Measurements from ENCODE around the gene BRS3. TPM values are rescaled to one million over a fixed set of nuclear protein-coding genes. Genes with fewer than 3 reads are reported as not detected.
"Not testable (repeated sequence)": the region's sequence is repeated elsewhere in the genome, so short reads cannot be mapped to it uniquely, and the experiment has no call there.

The BRS3 gene
- polyA plus RNA-seq (ENCODE audit: low read depth in 6 of 6) = not detected

DNA sequence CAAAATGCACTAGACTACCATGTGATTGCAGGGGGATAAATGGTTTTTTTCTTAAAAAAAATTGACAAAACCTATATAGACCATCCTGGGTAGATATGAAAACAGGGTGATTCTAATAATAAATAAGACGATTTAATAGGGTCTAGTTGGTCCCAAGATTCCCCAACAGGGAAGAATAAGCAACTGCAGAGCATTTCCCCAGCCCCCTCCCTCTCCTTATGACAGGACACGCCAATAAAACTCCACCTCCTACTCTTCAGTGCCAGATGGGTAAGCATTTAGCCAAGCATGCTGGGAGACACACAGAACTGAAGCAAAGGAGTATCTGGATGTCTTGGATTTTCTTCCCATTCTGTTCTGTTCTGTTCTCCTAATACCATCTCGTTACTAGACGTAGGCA is at the start of gene BRS3:
BRS3 (plus strand) TSS at position 301 of the 400 bp plus-strand sequence. CDS start 168 bp downstream, outside the sequence.
- DNase-seq (no peak), ATAC-seq (ENCODE audit: low read depth in 2 of 2) (no peak)
- Mint-ChIP-seq H3K27ac (no peak within 1 kb of the TSS), H3K4me3 (no peak within 1 kb of the TSS), H3K4me1 (no peaks in the 10 kb centered on the region), H3K9me3 (no peaks in the 10 kb centered on the region), H3K27me3 (peaks cover 19 to 58% (median 21%) of the 10 kb centered on the region in 3 donors), H3K36me3 (no peaks in the 10 kb centered on the region)

DNA sequence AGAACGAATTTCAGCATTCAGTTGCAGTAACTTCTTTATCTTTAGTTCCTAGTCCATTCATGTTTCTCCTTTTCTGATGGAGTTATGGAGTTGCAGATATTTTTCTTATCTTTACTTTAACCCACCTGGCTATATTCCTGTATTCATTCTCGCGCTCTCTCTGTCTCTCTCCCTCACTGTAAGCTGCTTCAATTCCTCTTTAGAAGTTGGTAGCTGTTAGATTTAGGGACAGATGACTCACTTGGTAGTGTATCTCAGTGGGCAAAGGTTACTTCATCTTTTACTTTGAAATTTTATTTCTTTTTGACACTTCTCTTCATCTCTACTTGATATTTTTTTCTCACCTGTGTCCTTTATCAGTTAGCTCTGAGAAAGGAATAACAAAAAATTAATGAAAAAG is 49.6 kb upstream of the BRS3 start:
- ATAC-seq (ENCODE audit: low read depth in 2 of 2) (no peak), DNase-seq (no peak)
- H3K36me3 Mint-ChIP-seq = no peaks in the 10 kb centered on the region
- no peaks in the 10 kb centered on the region for H3K4me1 Mint-ChIP-seq
- H3K4me3 Mint-ChIP-seq = no peak overlapping the region
- peaks cover 0 to 9% (median 0%) of the 10 kb centered on the region in 3 donors for H3K27me3 Mint-ChIP-seq
- H3K27ac Mint-ChIP-seq = no peak overlapping the region
- H3K9me3 Mint-ChIP-seq = peaks cover 0 to 3% (median 0%) of the 10 kb centered on the region in 7 donors

DNA sequence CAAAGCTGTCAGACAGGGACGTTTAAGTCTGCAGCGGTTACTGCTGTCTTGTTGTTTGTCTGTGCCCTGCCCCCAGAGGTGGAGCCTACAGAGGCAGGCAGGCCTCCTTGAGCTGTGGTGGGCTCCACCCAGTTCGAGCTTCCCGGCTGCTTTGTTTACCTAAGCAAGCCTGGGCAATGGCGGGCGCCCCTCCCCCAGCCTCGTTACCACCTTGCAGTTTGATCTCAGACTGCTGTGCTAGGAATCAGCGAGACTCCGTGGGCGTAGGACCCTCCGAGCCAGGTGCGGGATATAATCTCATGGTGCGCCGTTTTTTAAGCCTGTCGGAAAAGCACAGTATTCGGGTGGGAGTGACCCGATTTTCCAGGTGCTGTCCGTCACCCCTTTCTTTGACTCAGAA is 42.1 kb upstream of the BRS3 start:
- H3K27ac Mint-ChIP-seq; H3K4me1 Mint-ChIP-seq; H3K4me3 Mint-ChIP-seq; DNase-seq; H3K27me3 Mint-ChIP-seq; H3K36me3 Mint-ChIP-seq; H3K9me3 Mint-ChIP-seq; ATAC-seq (ENCODE audit: low read depth in 2 of 2): not testable (repeated sequence)

DNA sequence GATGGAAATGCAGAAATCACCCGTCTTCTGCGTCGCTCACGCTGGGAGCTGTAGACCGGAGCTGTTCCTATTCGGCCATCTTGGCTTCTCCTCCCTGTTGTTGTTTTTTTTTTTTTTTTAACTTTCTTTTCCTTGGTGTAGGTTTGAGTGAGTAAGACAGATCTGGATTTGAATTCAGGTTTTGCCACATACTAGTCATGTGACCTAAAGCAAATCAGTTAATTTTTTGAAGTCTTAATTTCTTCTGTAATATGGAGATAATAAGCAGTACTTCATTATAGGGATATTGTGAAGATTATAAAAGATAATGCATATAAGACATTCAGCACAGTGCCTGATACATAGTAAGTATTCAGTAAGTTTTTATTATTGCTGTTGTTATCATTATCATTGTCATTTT is 41.5 kb upstream of the BRS3 start:
- Mint-ChIP-seq H3K27ac (peak overlapping the region in 1 of 6 donors; percentile 49), H3K4me1 (no peaks in the 10 kb centered on the region), H3K27me3 (peaks cover 0 to 7% (median 0%) of the 10 kb centered on the region in 3 donors), H3K4me3 (no peak overlapping the region), H3K36me3 (no peaks in the 10 kb centered on the region), H3K9me3 (peaks cover 0 to 2% (median 0%) of the 10 kb centered on the region in 7 donors)
- DNase-seq (no peak), ATAC-seq (ENCODE audit: low read depth in 2 of 2) (no peak)

DNA sequence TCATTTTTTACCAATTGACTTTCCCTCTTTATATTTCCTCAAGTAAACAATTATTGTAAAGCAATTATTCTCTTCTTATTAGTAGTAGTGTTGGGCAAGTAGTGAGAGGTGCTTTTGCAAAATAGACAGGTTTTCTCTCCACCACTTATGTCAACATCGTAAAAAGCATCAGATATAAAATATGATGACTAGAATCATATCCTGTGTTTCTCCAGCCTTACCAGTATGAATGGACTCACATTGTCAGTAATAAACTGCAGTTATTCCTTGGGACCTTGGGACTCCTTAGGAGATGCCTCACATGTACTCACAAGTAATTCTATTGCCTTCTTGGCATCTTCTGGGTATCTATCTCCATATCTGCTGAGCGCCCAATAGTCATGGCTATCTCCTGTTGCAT is 40.4 kb upstream of the BRS3 start:
- peaks cover 0 to 2% (median 0%) of the 10 kb centered on the region in 7 donors for H3K9me3 Mint-ChIP-seq
- H3K4me1 Mint-ChIP-seq = no peaks in the 10 kb centered on the region
- DNase-seq (no peak), ATAC-seq (ENCODE audit: low read depth in 2 of 2) (no peak)
- H3K36me3 Mint-ChIP-seq = no peaks in the 10 kb centered on the region
- H3K27me3 Mint-ChIP-seq = peaks cover 0 to 7% (median 0%) of the 10 kb centered on the region in 3 donors
- H3K4me3 Mint-ChIP-seq = no peak overlapping the region
- no peak overlapping the region for H3K27ac Mint-ChIP-seq

DNA sequence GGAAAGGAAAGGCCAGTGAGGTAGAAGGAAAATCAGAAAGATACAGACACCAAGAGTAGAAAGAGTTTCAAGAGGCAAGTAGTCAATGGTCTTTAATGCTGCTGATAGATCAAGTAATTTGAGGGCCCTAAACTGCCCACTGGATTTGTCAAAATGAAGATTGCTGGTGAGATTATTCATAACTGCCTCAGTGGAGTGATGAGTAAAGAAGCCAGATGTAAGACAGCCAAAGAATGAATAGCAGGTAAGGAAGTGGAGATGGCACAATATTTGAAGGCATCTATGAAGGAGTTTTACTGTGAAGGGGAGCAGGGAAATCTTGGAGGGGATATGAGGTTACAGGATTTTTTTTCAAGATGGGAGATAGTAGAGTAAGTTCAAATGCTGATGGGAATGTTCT is 39.8 kb upstream of the BRS3 start:
- H3K4me3 Mint-ChIP-seq = no peak overlapping the region
- no peak overlapping the region for H3K27ac Mint-ChIP-seq
- peaks cover 0 to 2% (median 0%) of the 10 kb centered on the region in 7 donors for H3K9me3 Mint-ChIP-seq
- ATAC-seq (ENCODE audit: low read depth in 2 of 2) (no peak), DNase-seq (no peak)
- H3K36me3 Mint-ChIP-seq = no peaks in the 10 kb centered on the region
- no peaks in the 10 kb centered on the region for H3K4me1 Mint-ChIP-seq
- peaks cover 0 to 7% (median 0%) of the 10 kb centered on the region in 3 donors for H3K27me3 Mint-ChIP-seq

DNA sequence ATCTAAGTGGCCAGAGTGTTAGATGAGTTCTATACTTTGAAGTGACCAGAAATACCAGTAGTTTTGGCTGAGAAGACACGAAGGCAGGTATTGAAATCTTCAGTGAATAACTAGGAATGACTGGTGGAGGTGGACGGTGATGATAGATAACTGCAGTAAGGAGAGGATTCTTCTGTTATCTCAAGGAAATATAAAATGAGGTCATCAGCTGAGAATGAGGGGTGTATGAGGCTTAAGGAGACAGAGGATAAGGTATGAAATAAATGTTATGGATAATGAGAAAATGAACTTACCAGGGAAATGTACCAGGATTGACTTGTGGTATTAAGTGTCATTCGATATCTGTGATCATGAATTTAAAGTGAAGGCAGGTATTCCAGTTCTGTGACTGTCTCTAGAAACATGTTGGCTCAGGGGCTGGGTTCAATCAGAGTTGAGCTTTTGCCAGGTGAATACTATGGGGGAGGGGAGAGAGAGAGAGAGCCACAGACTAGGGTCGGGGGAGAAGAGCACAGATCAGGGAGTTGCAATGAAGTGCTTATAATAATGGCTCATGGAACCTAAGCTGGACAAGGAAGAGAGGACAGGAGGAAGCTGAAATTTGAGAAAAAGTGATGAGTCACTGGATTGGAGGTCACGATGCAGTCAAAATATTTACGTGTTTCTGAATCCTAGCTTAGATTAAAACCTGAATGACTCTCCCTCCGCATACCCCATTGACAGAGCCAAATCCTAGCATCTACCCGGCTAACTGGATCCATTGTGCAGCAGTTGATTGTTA is 37.5 kb upstream of the BRS3 start:
- H3K27ac Mint-ChIP-seq = no peak overlapping the region
- no peak for DNase-seq
- peaks cover 0 to 7% (median 0%) of the 10 kb centered on the region in 3 donors for H3K27me3 Mint-ChIP-seq
- H3K4me1 Mint-ChIP-seq = no peaks in the 10 kb centered on the region
- peaks cover 0 to 2% (median 0%) of the 10 kb centered on the region in 7 donors for H3K9me3 Mint-ChIP-seq
- H3K4me3 Mint-ChIP-seq = no peak overlapping the region
- no peak for ATAC-seq (ENCODE audit: low read depth in 2 of 2)
- H3K36me3 Mint-ChIP-seq = no peaks in the 10 kb centered on the region

DNA sequence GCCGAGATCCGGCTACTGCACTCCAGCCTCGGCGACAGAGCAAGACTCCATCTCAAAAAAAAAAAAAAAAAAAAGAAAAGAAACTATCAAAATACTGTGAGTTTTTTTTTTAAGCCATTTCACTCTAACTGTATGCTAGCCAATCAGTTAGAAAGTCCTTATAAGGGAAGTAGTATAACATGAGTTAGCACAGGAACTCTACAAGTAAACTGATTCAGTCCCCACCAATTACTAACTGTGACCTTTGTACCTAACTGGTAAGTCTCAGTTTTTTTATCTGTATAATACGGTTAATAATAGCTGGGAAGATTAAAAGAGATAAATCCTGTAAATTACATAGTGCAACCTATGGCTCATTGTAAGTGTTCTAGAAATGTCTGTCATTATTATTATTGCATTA is 35.1 kb upstream of the BRS3 start:
- ATAC-seq (ENCODE audit: low read depth in 2 of 2) (no peak), DNase-seq (no peak)
- no peaks in the 10 kb centered on the region for H3K9me3 Mint-ChIP-seq
- H3K4me3 Mint-ChIP-seq = no peak overlapping the region
- no peaks in the 10 kb centered on the region for H3K36me3 Mint-ChIP-seq
- no peak overlapping the region for H3K27ac Mint-ChIP-seq
- H3K27me3 Mint-ChIP-seq = no peaks in the 10 kb centered on the region
- no peaks in the 10 kb centered on the region for H3K4me1 Mint-ChIP-seq

DNA sequence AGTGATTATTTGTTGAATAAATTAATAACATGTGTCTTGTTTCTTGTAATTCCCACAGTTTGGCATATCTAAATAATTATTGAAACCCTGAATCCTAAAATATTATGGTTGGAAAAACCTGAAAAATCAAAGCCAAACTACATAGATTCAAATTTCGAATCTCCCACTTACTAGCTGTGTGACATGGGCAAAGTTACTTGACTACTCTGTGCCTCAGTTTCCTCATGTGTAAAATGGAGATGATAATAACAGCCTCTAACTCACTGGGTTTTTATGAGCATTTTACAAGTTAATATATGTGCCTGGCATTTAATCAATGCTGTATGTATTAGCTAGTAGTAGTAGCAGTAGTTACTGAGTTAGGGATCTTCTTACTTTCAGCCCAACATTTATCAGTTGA is 34.6 kb upstream of the BRS3 start:
- ATAC-seq (ENCODE audit: low read depth in 2 of 2) = no peak

DNA sequence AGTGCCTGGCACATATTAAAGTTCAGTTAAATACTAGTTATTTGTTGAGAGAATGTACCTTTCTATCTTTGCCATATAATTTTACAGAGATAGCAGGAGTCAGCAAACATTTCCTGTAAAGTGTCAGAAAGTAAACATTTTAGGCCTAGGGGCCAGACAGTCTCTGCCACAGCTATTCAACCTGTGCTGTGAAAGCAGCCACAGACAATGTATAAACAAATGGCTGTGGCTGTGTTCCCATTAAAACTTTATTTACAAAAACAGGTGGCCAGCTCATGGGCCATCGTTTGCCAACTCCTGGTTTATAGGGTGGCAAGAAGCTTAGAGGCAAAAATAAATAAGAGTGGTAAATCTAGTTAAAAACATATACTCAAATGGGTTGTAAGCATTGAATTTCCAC is 34.0 kb upstream of the BRS3 start:
- no peak overlapping the region for H3K4me3 Mint-ChIP-seq
- no peak overlapping the region for H3K27ac Mint-ChIP-seq
- DNase-seq (no peak), ATAC-seq (ENCODE audit: low read depth in 2 of 2) (no peak)
- no peaks in the 10 kb centered on the region for H3K4me1 Mint-ChIP-seq
- H3K9me3 Mint-ChIP-seq = no peaks in the 10 kb centered on the region
- no peaks in the 10 kb centered on the region for H3K36me3 Mint-ChIP-seq
- H3K27me3 Mint-ChIP-seq = no peaks in the 10 kb centered on the region

More for the DNA sequence above, 34.6 kb upstream of the BRS3 start:
- no peaks in the 10 kb centered on the region for H3K36me3 Mint-ChIP-seq
- DNase-seq = no peak
- no peak overlapping the region for H3K27ac Mint-ChIP-seq
- no peak overlapping the region for H3K4me3 Mint-ChIP-seq
- H3K9me3 Mint-ChIP-seq = no peaks in the 10 kb centered on the region
- H3K4me1 Mint-ChIP-seq = no peaks in the 10 kb centered on the region
- H3K27me3 Mint-ChIP-seq = no peaks in the 10 kb centered on the region

DNA sequence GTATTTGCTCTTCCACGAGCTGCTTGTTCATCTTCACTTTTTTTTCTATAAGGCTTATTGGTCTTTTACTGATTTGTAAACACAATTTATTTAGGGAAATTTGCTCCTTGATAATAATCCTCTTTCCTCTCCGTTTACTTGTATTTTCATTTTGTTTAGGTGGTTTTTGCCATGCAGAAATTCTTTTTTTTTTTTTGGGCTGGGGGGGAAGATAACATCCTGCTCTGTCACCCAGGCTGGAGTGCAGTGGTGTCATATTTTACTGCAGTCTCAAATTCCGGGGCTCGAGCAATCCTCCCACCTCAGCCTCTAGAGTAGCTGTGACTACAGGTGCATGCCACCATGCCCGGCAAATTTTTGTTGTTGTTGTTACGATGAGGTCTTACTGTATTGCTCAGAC is 31.6 kb upstream of the BRS3 start:
- Mint-ChIP-seq H3K9me3 (no peaks in the 10 kb centered on the region), H3K4me1 (no peaks in the 10 kb centered on the region), H3K27me3 (no peaks in the 10 kb centered on the region), H3K36me3 (no peaks in the 10 kb centered on the region), H3K4me3 (no peak overlapping the region), H3K27ac (no peak overlapping the region)
- no peak for ATAC-seq (ENCODE audit: low read depth in 2 of 2)
- no peak for DNase-seq

DNA sequence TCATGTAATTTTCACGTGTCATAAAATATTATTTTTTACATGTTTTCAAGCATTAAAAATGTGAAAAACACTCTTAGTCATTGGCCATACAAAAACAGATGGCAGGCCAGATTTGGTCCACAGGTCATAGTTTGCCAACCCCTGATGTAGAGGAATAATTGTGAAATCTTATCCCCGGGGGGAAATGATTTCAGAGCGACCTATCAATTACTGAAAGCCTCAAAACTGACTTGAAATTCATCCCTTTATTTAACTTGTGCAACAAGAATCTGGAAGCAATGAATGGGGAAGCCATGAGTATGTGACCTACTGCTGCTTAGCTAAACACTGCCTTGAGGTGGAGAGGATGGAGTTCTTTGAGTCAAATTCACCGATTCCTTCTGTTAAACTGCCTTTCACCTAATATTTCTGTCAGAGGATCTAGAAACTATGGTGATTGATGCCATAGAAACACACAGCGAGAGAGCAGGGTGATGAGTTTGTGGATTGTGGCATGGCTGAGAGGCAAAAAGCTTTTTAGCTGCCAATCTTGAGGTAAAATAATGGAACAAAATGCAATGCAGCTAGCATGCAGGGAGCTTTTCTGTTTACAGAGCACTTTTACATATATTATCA is 30.3 kb upstream of the BRS3 start:
- H3K36me3 Mint-ChIP-seq = no peaks in the 10 kb centered on the region
- no peak overlapping the region for H3K27ac Mint-ChIP-seq
- no peaks in the 10 kb centered on the region for H3K9me3 Mint-ChIP-seq
- H3K4me1 Mint-ChIP-seq = no peaks in the 10 kb centered on the region
- H3K27me3 Mint-ChIP-seq = no peaks in the 10 kb centered on the region
- no peak overlapping the region for H3K4me3 Mint-ChIP-seq
- DNase-seq (no peak), ATAC-seq (ENCODE audit: low read depth in 2 of 2) (no peak)

DNA sequence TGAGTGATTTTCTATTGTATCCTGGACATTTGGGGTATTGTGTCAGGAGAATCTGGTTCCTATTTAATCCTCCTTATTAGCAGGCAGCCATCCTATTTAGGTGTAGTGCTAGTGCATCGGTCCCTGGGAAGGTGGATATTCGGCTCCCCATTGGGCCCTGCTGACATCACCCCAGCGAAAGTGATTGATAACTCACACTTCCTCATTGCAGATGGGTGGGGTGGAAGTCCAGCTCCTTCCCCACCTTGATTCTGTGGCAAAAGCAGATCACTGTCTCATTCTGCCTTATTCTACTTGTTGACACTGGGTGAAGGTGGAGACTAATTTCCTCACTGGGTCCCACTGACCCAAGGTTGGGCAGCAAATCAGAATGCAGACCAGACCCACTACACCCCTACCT is 23.2 kb upstream of the BRS3 start:
- no peak for ATAC-seq (ENCODE audit: low read depth in 2 of 2)

DNA sequence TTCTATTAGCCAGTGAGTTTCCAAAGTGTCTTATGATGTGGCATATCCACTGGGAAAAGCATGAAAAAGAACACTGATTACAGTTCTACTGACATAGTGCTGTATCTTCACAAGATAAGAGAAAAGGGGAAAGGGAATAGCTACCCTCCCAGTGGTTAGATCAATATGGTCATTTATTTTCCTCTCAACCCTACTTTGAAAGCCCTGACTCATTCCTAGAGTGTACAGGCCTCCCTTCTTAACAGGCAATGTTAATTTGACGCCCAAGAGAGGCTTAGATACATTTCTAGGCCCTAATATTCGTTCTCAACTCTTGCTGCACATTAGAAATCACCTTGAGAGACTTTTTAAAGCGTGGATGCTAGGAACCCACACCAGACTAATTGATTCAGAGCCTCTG is 20.4 kb upstream of the BRS3 start:
- no peaks in the 10 kb centered on the region for H3K9me3 Mint-ChIP-seq
- H3K4me1 Mint-ChIP-seq = no peaks in the 10 kb centered on the region
- no peak overlapping the region for H3K27ac Mint-ChIP-seq
- H3K36me3 Mint-ChIP-seq = no peaks in the 10 kb centered on the region
- DNase-seq = no peak
- no peak overlapping the region for H3K4me3 Mint-ChIP-seq
- peaks cover 0 to 5% (median 0%) of the 10 kb centered on the region in 3 donors for H3K27me3 Mint-ChIP-seq
- no peak for ATAC-seq (ENCODE audit: low read depth in 2 of 2)

More for the DNA sequence above, 23.2 kb upstream of the BRS3 start:
- H3K4me3 Mint-ChIP-seq = no peak overlapping the region
- H3K9me3 Mint-ChIP-seq = no peaks in the 10 kb centered on the region
- no peaks in the 10 kb centered on the region for H3K36me3 Mint-ChIP-seq
- H3K4me1 Mint-ChIP-seq = no peaks in the 10 kb centered on the region
- peaks cover 0 to 5% (median 0%) of the 10 kb centered on the region in 3 donors for H3K27me3 Mint-ChIP-seq
- no peak for DNase-seq
- no peak overlapping the region for H3K27ac Mint-ChIP-seq

Measured in naive B cell (primary cell).